Heart left ventricle (tissue), 16 donors: Measurements from ENCODE around the gene BST1. TPM values are rescaled to one million over a fixed set of nuclear protein-coding genes. Genes with fewer than 3 reads are reported as not detected.
A peak's percentile ranks its signal among the peaks of the same experiment; 100 is the strongest.
"Not testable (repeated sequence)": the region's sequence is repeated elsewhere in the genome, so short reads cannot be mapped to it uniquely, and the experiment has no call there.

Experiments used
- ATAC-seq, 4 donors: fragments of 200-7000 bp; cut with Tn5 transposase; one replicate each; pipeline ENCODE4 v1.9.1; 2020 to 2022; ENCODE audit warnings: moderate library complexity in 4 of 4, mild to moderate bottlenecking in 3 of 4, moderate number of reproducible peaks in 1 of 4
- DNase-seq, 5 donors: peaks; one replicate each; pipeline ENCODE4 v3.0.0-alpha.2; 2020
- H3K27ac ChIP-seq, 12 donors: fragments of 200-600 bp; sonication (generic) in 4 of 12; one replicate each; pipeline versions ENCODE4 v1.5.0 to v1.8.0; 2016 to 2022; ENCODE audit warnings: mild to moderate bottlenecking in 2 of 12
- H3K27me3 ChIP-seq, 9 donors: fragments of 200-600 bp; sonication (generic) in 2 of 9; one replicate each; pipeline versions ENCODE4 v1.5.1 to v1.8.0; 2016 to 2022; ENCODE audit warnings: mild to moderate bottlenecking in 3 of 9
- H3K36me3 ChIP-seq, 9 donors: fragments of 200-600 bp; sonication (generic) in 2 of 9; one replicate each; pipeline versions ENCODE4 v1.5.0 to v1.8.0; 2018 to 2022; ENCODE audit warnings: mild to moderate bottlenecking in 2 of 9
- H3K4me1 ChIP-seq, 12 donors: fragments of 200-600 bp; sonication (generic) in 4 of 12; one replicate each; pipeline versions ENCODE4 v1.5.0 to v1.8.0; 2016 to 2022; ENCODE audit warnings: mild to moderate bottlenecking in 3 of 12
- H3K4me3 ChIP-seq, 12 donors: fragments of 200-600 bp; sonication (generic) in 4 of 12; one replicate each; pipeline versions ENCODE4 v1.5.0 to v1.8.0; 2017 to 2022; ENCODE audit warnings: mild to moderate bottlenecking in 9 of 12, moderate library complexity in 4 of 12
- H3K9me3 ChIP-seq, 12 donors: fragments of 200-600 bp; sonication (generic) in 4 of 12; one replicate each; pipeline versions ENCODE4 v1.5.0 to v1.8.0; 2016 to 2022; ENCODE audit warnings: mild to moderate bottlenecking in 1 of 12
- POLR2A ChIP-seq, 2 donors: fragments of 450-650 bp; IDR thresholded peaks; one replicate each; pipeline ENCODE4 v1.6.1; 2017; ENCODE audit warnings: antibody characterized with exemption in 2 of 2, mild to moderate bottlenecking in 2 of 2, moderate library complexity in 2 of 2
- WGBS, 4 donors: extraction: QIAGEN DNeasy Blood & Tissue Kit in 2 of 4; methylation state at CpG; one replicate each; pipeline versions ENCODE4 v1.1.5 to v1.1.7; 2013 to 2018; 5-methylcytosine and 5-hydroxymethylcytosine counted together
- intact Hi-C, 10 donors: fragments of 100-400 bp; cut with DNase I; formaldehyde crosslinking; loops; one replicate each; pipeline versions ENCODE4 v1.11.1 to v1.14.2; 2022
- polyA plus RNA-seq, 2 donors: library from polyadenylated mRNA; stranded (reverse); fragments of 200-250 nt; gene quantifications; one replicate each; pipeline ENCODE4 v1.2.3, GENCODE V29; 2013
- total RNA-seq, 9 donors: library from RNA; depleted of rRNA in 2 of 9; stranded (reverse); fragments of >200 nt in 2 of 9; fragmentation: NEBNext Ultra II Directional in 3 of 9; extraction: Animal tissue kit (Norgen Biotek cat#: 25700) in 3 of 9; gene quantifications; one replicate each; pipeline versions ENCODE4 v1.1.0 to v1.2.4, GENCODE V29; 2016 to 2023
- TF ChIP-seq, protein P1 (sequence below), 12 donors: fragments of 200-600 bp; sonication (generic) in 4 of 12; IDR thresholded peaks; one replicate each; pipeline versions ENCODE4 v1.5.0 to v1.8.0; 2018 to 2022; ENCODE audit warnings: antibody characterized with exemption in 12 of 12, mild to moderate bottlenecking in 5 of 12
- donor health status: ischemic (EF 13 %, LVEDD 7.1; RV severe dilation, severe dysfunction).
- donor health status: healthy with polysubstance abuse.
- donor health status: DM: no; HTN: yes; CAD: no.
- donor health status: DM: no; HTN: no; CAD: no.
- donor health status: ischemic (EF 25% LVEDD 6.9; RV normal size, moderate dysfunction).
- donor health status: ischemic (EF 25% LVEDD 5.7; RV mildly dilated, moderate dysfunction).
- donor health status: healthy.
- donor health status: DM: yes; HTN: yes; CAD: no.
- donor health status: ischemic (EF 35%, LVEDD 5.7; RV mildly dilated, moderate dysfunction).
- donor health status: nonischemic (EF 11% LVEDD 7.7; RV severe dilation, severe dysfunction).
- donor health status: DM: yes; HTN: yes; CAD: no.
- donor health status: PGD.
- donor health status: ischemic (EF 29% LVEDD 5.4; RV normal size, mild dysfunction).
- donor health status: nonischemic (EF 23%, LVEDD 6.1; RV moderate dilation, normal function).

BST1 gene
- total and polyA plus RNA-seq, 11 donors, result 1.3 to 18.4 (median 2.1) TPM

DNA sequence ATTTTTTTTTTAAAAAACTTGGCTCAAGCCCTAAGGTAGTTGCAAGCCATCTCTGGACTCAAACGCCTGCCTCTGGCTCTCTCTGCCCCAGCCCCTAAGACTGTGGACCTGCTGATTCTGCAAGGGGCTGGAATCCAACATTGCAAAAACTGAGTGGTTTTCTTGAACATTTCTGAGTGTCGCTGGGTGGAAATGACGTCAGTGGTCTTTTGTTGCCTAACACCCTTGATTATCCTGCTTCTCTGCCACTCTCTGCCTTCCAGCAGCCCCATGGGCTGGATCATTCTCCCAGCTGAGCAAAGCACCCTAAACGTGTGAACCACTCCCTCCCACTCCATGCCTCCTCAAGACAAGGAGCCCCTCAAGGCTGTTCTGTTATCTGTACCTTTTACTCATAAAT is 16.6 kb downstream of the BST1 start:
- TF ChIP-seq POLR2A (IDR thresholded peaks at IDR 0.05), result no peak
- TF ChIP-seq, protein P1, sequence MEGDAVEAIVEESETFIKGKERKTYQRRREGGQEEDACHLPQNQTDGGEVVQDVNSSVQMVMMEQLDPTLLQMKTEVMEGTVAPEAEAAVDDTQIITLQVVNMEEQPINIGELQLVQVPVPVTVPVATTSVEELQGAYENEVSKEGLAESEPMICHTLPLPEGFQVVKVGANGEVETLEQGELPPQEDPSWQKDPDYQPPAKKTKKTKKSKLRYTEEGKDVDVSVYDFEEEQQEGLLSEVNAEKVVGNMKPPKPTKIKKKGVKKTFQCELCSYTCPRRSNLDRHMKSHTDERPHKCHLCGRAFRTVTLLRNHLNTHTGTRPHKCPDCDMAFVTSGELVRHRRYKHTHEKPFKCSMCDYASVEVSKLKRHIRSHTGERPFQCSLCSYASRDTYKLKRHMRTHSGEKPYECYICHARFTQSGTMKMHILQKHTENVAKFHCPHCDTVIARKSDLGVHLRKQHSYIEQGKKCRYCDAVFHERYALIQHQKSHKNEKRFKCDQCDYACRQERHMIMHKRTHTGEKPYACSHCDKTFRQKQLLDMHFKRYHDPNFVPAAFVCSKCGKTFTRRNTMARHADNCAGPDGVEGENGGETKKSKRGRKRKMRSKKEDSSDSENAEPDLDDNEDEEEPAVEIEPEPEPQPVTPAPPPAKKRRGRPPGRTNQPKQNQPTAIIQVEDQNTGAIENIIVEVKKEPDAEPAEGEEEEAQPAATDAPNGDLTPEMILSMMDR (IDR thresholded peaks at IDR 0.05), result no peak
- 75 to 93% (median 83%) methylated on average over 4 of the region's 4 CpGs for WGBS, 4 donors
- intact Hi-C loops, result loop anchor here in 1 of 10 donors (5.0 kb wide), 1 partner anchor 63 kb away; no protein-coding TSS in a partner anchor
- H3K4me3 ChIP-seq, result no peak overlapping the region
- ATAC-seq, result peak in 1 of 4 donors; percentile 41
- DNase-seq, result no peak
- no peaks in the 10 kb centered on the region for H3K27me3 ChIP-seq
- H3K27ac ChIP-seq, result peak overlapping the region in 1 of 12 donors; percentile 33
- H3K9me3 ChIP-seq, result no peaks in the 10 kb centered on the region
- H3K4me1 ChIP-seq, result peaks cover 0 to 13% (median 0%) of the 10 kb centered on the region in 12 donors
- H3K36me3 ChIP-seq, result peaks cover 0 to 32% (median 0%) of the 10 kb centered on the region in 9 donors

DNA sequence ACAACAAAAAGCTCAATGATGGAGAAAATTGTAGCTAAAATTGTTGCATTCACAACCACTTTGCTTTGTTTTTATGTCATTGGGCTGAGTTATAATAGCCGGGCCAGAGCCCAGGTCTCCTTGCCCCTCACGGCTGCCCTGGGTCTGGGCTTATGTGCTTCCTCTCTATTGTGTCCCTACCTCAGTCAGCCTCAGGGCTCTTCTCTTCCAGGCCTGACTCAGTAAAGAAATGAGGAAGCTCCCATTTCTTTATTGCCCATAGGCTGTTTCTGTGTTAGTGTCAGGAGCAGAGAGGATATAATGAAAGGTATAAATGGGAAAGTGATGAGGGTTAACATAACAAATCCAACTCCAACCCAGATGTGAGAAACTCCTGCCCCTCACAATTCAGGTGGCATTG is 18.0 kb downstream of the BST1 start:
- peak in 1 of 4 donors; percentile 39 for ATAC-seq
- no peaks in the 10 kb centered on the region for H3K27me3 ChIP-seq
- no peaks in the 10 kb centered on the region for H3K9me3 ChIP-seq
- DNase-seq, result no peak
- 93 to 98% (median 95%) methylated on average over 2 of the region's 2 CpGs for WGBS, 4 donors
- no peak for TF ChIP-seq POLR2A (IDR thresholded peaks at IDR 0.05)
- TF ChIP-seq, protein P1 (IDR thresholded peaks at IDR 0.05), result no peak
- H3K36me3 ChIP-seq, result peaks cover 0 to 32% (median 0%) of the 10 kb centered on the region in 9 donors
- no peak overlapping the region for H3K4me3 ChIP-seq
- H3K4me1 ChIP-seq, result peaks cover 0 to 13% (median 0%) of the 10 kb centered on the region in 12 donors
- intact Hi-C loops, result loop anchor here in 1 of 10 donors (10.0 kb wide), 1 partner anchor 164 kb away; no protein-coding TSS in a partner anchor
- H3K27ac ChIP-seq, result no peak overlapping the region

GRCh38 chr4:15725608-15726007 is 22.7 kb downstream of the BST1 start:
- WGBS, 4 donors, result 44 to 59% (median 49%) methylated on average over 4 of the region's 4 CpGs
- Histone ChIP-seq H3K27ac (peak overlapping the region in 1 of 12 donors; percentile 36), H3K36me3 (peaks cover 0 to 13% (median 0%) of the 10 kb centered on the region in 9 donors), H3K4me3 (no peak overlapping the region), H3K4me1 (peaks cover 0 to 4% (median 0%) of the 10 kb centered on the region in 12 donors), H3K27me3 (no peaks in the 10 kb centered on the region), H3K9me3 (no peaks in the 10 kb centered on the region)
- no peak for ATAC-seq
- intact Hi-C loops, result loop anchor here in 5 of 10 donors (5.0 to 10.0 kb wide), 3 partner anchors 159 to 277 kb away; no protein-coding TSS in a partner anchor
- no peak for DNase-seq
- TF ChIP-seq POLR2A (IDR thresholded peaks at IDR 0.05), result no peak
- TF ChIP-seq, protein P1 (IDR thresholded peaks at IDR 0.05), result no peak

DNA sequence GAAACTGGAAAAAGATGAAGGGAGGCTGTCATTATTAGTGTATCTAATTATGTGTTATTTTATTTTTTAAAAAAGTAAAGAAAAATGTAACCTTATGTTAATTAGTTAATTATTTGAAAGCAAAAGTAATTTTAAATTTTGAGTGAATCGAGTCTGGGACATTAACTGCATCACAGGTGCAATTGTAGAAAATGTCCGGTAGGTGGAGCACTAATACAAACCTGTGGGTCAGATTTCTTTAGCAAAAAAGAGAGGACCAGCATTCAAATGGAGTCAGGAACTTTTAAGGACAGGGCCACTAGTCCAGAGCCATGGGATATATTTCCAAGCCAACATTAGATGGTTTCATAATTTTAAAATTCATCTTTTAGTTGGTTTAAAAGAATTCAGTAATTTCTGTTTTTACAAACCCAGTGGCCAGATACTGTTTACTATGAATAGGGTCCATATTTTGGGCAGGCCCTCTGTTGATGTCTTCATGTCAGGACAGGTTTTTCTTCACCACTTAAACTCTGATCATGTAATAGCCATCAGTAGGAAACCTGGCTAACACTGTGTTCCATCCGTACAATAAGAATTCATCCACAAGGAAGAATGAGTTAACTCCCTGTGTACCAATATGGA is 27.2 kb downstream of the BST1 start:
- Histone ChIP-seq H3K27ac (no peak overlapping the region), H3K36me3 (peaks cover 0 to 3% (median 0%) of the 10 kb centered on the region in 9 donors), H3K4me3 (no peak overlapping the region), H3K4me1 (peaks cover 0 to 4% (median 0%) of the 10 kb centered on the region in 12 donors), H3K27me3 (no peaks in the 10 kb centered on the region), H3K9me3 (no peaks in the 10 kb centered on the region)
- WGBS, 4 donors, result 8 to 14% (median 11%) methylated on average over 3 of the region's 3 CpGs
- DNase-seq (peak in 1 of 5 donors; percentile 13), ATAC-seq (peak in 3 of 4 donors; percentile 36 to 53 (median 51))
- intact Hi-C loops, result loop anchor here (1.0 to 10.0 kb wide), 9 partner anchors 49 to 275 kb away; partner anchors contain the start of gene CD38 (in 1 of the 10)
- TF ChIP-seq, protein P1 (IDR thresholded peaks at IDR 0.05), result peak; percentile 79 to 93 (median 87)
- no peak for TF ChIP-seq POLR2A (IDR thresholded peaks at IDR 0.05)

- ATAC-seq, H3K36me3 ChIP-seq, H3K4me1 ChIP-seq, DNase-seq, H3K27me3 ChIP-seq, H3K27ac ChIP-seq, H3K9me3 ChIP-seq, H3K4me3 ChIP-seq: not testable (repeated sequence)
- 77 to 79% (median 79%) methylated on average over 5 of the region's 5 CpGs for WGBS, 4 donors
- intact Hi-C loops, result loop anchor here in 9 of 10 donors (5.0 to 10.0 kb wide), 5 partner anchors 74 to 272 kb away; no protein-coding TSS in a partner anchor
Observed at GRCh38 chr4:15733061-15733460, 30.2 kb downstream of the BST1 start.
